GM18858 (cell line): ENCODE data around the gene MOV10.
"Not testable (repeated sequence)": the region's sequence is repeated elsewhere in the genome, so short reads cannot be mapped to it uniquely, and the experiment has no call there.

ENCODE experiments used
- ATAC-seq: cut with Tn5 transposase; IDR thresholded peaks from one replicate; pipeline ENCODE4 v1.9.1; 2021; ENCODE audit not compliant: unreplicated experiment

The MOV10 gene, protein sequence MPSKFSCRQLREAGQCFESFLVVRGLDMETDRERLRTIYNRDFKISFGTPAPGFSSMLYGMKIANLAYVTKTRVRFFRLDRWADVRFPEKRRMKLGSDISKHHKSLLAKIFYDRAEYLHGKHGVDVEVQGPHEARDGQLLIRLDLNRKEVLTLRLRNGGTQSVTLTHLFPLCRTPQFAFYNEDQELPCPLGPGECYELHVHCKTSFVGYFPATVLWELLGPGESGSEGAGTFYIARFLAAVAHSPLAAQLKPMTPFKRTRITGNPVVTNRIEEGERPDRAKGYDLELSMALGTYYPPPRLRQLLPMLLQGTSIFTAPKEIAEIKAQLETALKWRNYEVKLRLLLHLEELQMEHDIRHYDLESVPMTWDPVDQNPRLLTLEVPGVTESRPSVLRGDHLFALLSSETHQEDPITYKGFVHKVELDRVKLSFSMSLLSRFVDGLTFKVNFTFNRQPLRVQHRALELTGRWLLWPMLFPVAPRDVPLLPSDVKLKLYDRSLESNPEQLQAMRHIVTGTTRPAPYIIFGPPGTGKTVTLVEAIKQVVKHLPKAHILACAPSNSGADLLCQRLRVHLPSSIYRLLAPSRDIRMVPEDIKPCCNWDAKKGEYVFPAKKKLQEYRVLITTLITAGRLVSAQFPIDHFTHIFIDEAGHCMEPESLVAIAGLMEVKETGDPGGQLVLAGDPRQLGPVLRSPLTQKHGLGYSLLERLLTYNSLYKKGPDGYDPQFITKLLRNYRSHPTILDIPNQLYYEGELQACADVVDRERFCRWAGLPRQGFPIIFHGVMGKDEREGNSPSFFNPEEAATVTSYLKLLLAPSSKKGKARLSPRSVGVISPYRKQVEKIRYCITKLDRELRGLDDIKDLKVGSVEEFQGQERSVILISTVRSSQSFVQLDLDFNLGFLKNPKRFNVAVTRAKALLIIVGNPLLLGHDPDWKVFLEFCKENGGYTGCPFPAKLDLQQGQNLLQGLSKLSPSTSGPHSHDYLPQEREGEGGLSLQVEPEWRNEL

DNA sequence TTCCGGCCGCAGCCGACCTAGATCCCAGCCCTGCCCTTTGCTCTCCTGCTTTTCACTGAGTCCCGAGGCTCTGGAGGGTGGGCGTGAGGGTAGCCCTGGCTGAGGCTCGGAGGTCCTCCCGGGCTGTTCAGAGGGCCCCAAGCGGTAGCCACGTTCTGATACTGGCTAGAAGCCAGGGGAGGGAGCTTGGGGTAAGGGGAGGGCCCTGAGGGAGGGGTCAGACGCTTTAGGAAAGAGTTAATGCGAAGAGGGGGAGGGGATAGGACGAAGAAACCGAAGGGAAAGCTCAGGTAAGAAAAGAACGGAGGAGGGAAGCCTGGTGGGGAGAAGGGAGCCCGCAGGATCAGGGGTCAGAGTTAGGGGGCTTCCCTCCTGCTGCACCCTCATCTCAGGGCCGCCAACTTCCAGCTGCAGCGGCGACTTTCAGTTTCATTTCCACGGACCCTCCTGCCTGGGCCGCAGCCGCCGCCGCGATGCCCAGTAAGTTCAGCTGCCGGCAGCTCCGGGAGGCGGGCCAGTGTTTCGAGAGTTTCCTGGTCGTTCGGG, at the start of gene MOV10:
Gene MOV10 (plus strand): TSS at position 220 of the 546 bp plus-strand sequence. CDS start 254 bp downstream, at position 474.
- no peak for ATAC-seq

DNA sequence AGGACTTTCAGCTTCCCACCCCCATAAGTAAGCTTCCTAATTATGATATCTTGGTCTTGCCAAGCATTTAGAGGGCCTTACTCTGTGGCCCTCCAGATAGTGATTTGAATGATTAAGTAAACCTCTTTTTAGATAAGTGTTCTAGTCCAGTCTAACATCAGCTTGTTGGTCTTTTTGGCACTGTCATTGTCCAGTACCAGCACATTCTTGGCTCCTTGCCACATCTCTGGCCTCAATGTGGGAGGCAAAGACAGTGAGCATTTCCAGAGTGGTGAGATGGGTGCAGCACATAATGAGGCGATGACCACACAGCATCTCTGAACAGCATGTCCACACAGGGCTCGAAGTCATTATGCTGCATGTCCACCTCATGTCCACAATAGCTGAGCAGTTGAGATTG, 48.8 kb upstream of the MOV10 start:
- no peak for ATAC-seq

GRCh38 chr1:112626193-112626592, 48.3 kb upstream of the MOV10 start:
- no peak for ATAC-seq

DNA sequence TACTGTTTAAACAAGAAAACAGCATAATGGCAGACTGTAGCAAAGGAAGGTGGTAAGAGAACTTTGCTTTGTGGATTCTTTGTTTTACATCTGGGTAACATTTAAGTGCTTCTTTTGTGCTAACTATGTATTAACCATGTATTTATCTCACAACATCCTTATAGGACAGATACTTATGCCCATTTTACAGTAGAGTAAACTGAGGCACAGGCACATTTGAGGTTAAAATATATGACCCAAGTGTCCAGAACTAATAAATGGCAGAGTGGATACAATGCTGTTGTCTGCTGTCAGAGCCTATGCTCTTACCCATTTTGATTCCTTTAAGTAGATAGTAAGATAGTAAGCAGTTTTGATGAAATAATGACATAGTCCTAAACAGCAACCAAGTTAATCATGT, 47.6 kb upstream of the MOV10 start:
- ATAC-seq: no peak

DNA sequence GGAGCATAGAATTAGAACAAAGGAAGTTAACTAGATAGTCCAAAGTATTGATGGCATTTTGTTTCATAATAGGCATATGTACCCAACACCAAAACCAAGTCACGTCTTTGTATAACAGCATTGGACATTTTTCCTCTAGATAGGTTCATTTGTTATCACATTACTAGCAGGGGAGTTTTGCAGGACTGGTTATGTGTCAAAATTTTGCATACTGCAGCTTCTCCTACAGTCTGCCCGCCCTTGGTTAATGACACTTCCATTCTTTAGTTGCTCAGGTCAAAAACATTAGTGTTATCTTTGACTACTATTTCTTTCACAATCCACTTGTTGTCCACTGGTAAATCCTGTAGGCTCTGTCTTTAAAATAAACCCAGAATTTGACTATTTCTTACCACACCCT, 45.9 kb upstream of the MOV10 start:
- no peak for ATAC-seq

DNA sequence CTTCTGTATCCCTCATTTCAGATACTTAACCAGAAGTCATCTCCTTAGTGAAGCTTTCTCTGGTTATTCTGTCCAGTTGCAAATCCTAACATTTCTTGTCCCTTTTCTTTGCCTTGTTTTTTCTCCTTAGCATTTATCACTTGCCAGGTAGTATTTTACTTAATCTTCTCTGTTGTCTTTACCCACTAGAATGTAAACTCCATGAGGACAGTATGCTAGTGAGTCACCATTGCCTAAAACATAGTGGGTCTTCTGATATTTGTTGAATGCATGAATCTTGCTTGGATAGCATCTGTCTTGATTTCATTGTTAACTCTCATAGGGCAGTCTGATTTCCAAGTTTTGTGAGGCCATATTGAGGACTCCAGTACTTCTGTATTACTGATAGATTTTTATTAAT, 45.2 kb upstream of the MOV10 start:
- no peak for ATAC-seq

DNA sequence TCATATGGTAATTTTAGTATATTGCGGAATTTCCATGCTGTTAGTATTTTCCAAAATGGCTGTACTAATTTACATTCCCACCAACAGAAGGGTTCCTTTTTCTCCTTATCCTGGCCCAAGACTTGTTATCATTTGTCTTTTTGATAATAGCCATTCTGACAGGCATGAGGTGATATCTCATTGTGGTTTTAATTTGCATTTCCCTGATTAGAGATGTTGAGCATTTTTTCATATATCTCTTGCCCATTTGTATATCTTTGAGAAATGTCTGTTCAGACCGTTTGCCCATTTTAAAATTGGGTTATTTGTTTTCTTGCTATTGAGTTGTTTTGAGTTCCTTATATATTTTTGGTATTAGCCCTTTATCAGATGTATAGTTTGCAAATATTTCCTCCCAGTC, 40.8 kb upstream of the MOV10 start:
- no peak for ATAC-seq

DNA sequence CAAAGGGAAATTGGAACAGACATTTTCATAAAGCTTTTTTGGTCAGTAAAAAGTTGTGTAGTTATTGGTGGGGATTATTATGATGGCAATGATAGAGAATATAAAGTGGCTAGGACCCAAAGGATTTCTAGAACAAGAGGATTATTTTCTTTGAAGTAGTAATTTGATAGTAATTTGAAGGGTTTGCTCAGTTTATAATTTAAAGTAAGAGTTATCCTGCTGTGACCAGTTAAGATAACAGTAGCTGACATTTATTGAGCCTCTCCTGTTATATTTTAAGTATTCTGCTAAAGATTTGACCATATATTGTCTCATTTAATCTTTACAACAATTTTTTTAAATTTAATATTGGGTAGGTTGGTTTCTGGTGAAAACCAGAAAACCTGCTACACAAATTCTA, 40.1 kb upstream of the MOV10 start:
- no peak for ATAC-seq

DNA sequence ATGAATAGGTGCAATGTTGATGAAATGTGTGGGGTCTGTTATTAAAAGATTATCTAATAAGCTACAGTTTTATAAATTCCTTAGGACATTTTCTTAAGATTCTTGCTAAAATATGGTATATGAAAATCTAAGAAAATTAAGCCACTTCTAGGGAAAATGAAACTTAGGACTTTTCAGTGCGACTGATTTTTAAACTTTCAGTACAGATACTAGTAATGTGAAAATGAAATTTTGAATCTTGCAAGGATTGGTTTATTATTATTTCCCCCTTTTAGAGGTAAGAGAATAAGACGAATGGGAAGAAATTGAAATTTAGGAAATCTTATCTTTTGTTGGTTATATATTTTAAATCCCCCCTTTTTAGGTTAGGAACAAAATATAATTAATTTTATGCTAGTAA, 38.4 kb upstream of the MOV10 start:
- no peak for ATAC-seq

DNA sequence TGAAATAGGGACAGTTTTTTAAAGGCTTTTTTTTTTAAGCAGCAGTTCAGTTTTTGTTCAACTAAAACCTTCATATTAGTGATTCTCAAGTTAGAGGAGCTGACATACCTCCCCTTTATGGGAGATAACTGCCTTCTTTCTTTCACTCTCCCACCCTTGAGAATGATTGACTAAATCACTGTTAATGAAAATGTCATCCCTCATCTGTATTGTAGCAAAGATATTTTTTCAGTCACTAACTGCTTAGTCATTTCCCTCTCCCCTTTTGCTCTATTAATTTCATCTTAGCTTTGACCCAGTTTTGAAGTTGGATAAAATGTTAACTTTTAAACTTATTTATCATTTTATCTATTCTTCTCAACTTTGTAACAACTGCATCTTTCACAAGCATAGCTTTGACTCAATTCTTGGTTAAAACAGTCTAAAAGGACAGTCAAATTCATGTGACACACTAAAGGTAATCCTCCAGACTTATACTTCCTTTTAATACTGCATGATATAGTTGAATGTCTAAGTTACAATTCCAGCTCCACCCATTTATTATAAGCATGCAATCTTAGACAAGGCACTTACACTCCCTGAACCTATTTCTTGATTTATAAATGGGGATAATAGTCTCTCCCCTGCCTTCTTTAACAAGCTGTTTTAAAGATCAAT, 37.7 kb upstream of the MOV10 start:
- no peak for ATAC-seq

GRCh38 chr1:112637254-112638109, 37.0 kb upstream of the MOV10 start:
- no peak for ATAC-seq

DNA sequence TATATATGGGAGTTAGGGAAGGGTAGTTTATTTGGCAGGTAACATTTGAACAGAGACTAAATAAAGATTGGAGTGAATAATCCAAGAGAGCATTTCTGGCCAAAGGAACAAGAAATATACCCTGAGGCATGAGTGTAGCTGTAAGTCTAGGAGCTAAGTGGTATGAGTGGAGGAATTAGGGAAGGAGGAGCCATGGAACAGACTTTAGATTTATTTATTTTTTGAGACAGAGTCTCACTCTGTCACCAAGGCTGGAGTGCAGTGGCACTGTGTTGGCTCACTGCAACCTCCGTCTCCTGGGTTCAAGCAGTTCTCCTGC, 36.4 kb upstream of the MOV10 start:
- ATAC-seq: no peak

GRCh38 chr1:112640437-112640836, 34.0 kb upstream of the MOV10 start:
- not testable (repeated sequence) for ATAC-seq

GRCh38 chr1:112643080-112643479, 31.4 kb upstream of the MOV10 start:
- ATAC-seq: no peak

GRCh38 chr1:112646225-112646624, 28.2 kb upstream of the MOV10 start:
- no peak for ATAC-seq

- no peak for ATAC-seq
These were observed 23.3 kb upstream of the MOV10 start for GRCh38 chr1:112651205-112651604.

DNA sequence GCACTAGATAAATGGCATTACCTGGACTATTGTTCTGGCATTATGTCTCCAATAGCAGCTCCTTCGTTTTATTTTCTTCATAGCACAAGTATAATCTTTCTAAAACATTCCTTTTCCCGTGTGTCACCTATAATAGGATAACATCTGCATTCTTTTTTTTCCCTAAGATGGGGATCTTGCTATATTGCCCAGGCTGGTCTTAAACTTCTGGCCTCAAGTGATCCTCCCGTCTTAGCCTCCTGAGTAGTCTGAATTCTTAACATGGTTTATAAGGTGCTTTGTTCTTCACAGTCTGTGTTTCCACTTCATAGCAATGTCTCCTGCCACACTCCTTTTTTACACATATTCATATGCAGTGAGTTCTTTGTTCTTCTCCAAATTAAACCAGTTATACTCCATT, 8.6 kb upstream of the MOV10 start:
- ATAC-seq: no peak

- ATAC-seq: no peak
These were observed 7.5 kb upstream of the MOV10 start for GRCh38 chr1:112666946-112667345.

- no peak for ATAC-seq
These were observed 2.5 kb upstream of the MOV10 start for GRCh38 chr1:112672009-112672408.

DNA sequence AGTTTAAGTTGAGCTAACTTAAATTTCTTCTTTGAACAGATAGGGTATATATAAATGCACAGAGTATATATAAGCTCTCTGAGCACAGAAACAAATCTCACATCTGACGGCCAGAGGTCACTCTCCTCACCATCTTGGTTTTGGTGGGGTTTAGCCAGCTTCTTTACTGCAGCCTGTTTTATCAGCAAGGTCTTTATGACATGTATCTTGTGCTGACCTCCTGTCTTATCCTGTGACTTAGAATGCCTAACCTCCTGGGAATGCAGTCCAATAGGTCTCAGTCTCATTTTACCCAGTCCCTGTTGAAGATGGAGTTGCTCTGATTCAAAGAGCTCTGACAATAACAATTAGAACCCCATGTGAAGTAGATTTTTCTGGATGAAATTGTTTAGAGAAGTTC, 1.6 kb upstream of the MOV10 start:
- no peak for ATAC-seq
